ENCODE data around the gene THSD4. TPM values are rescaled to one million over a fixed set of nuclear protein-coding genes. Genes with fewer than 3 reads are reported as not detected.
"Not testable (repeated sequence)": the region's sequence is repeated elsewhere in the genome, so short reads cannot be mapped to it uniquely, and the experiment has no call there.

THSD4 gene
- total and polyA plus RNA-seq, 3 experiments from 2014 or later, result not detected

DNA sequence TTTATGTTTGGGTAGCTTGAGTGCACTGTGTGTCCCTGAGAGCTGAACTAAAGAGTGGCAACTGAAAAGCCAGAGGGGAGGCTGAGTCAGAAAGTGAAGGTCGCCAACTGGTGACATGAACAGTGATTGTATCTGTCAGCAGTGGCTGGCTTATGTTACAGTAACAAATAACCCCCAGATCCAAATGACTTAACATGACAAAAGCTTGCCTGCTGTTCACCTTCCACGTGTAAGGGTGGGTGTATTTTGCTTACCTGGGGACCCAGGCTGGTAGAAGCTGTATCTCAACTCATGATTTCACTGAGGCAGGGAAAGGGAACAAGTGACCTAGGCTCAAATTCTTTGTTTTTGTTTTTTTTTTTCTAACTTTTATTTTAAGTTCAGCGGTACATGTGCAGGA is 147.3 kb downstream of the THSD4 start:
- H3K4me3 Mint-ChIP-seq, result no peak overlapping the region
- H3K27me3 Mint-ChIP-seq, result peaks cover 11 to 21% of the 10 kb centered on the region in 2 donors
- Histone ChIP-seq H3K4me1 (ENCODE audit: insufficient read depth, low read length) (no peaks in the 10 kb centered on the region), H3K9me3 (ENCODE audit: low read length) (no peaks in the 10 kb centered on the region), H3K27me3 (ENCODE audit: insufficient read depth, low read length, poor library complexity, severe bottlenecking) (no peaks in the 10 kb centered on the region), H3K27ac (ENCODE audit: low read depth, low read length) (no peak overlapping the region), H3K4me3 (ENCODE audit: low read length) (no peak overlapping the region), H3K36me3 (ENCODE audit: insufficient read depth, low read length) (no peaks in the 10 kb centered on the region)
- no peak for DNase-seq
- H3K27ac Mint-ChIP-seq, result no peak overlapping the region
- no peaks in the 10 kb centered on the region for H3K36me3 Mint-ChIP-seq
- CTCF ChIA-PET, result no interaction called here
- POLR2A ChIA-PET, result no interaction called here
- peaks cover 0 to 5% (median 0%) of the 10 kb centered on the region in 5 donors for H3K9me3 Mint-ChIP-seq
- no peaks in the 10 kb centered on the region for H3K4me1 Mint-ChIP-seq

DNA sequence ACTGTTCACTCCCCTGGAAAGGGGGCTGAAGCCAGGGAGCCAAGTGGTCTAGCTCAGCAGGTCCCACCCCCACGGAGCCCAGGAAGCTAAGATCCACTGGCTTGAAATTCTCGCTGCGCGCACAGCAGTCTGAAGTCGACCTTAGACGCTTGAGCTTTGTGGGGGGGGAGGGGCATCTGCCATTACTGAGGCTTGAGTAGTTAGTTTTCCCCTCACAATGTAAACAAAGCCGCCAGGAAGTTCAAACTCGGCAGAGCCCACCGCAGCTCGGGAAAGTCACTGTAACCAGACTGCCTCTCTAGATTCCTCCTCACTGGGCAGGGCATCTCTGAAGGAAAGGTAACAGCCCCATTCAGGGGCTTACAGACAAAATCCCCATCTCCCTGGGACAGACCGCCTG is 150.3 kb downstream of the THSD4 start:
- H3K27me3 ChIP-seq (ENCODE audit: insufficient read depth, low read length, poor library complexity, severe bottlenecking); H3K4me1 ChIP-seq (ENCODE audit: insufficient read depth, low read length); POLR2A ChIA-PET; H3K4me3 ChIP-seq (ENCODE audit: low read length); CTCF ChIA-PET; H3K9me3 ChIP-seq (ENCODE audit: low read length); H3K27ac Mint-ChIP-seq; H3K4me3 Mint-ChIP-seq; H3K36me3 Mint-ChIP-seq; DNase-seq; H3K27ac ChIP-seq (ENCODE audit: low read depth, low read length); H3K4me1 Mint-ChIP-seq; H3K36me3 ChIP-seq (ENCODE audit: insufficient read depth, low read length): not testable (repeated sequence)
- H3K27me3 Mint-ChIP-seq, result peaks cover 21% of the 10 kb centered on the region in 2 donors
- H3K9me3 Mint-ChIP-seq, result peaks cover 0 to 10% (median 3%) of the 10 kb centered on the region in 5 donors

- DNase-seq, result no peak
- no peaks in the 10 kb centered on the region for H3K36me3 ChIP-seq (ENCODE audit: insufficient read depth, low read length)
- POLR2A ChIA-PET, result no interaction called here
- no peak overlapping the region for H3K27ac Mint-ChIP-seq
- no peaks in the 10 kb centered on the region for H3K4me1 Mint-ChIP-seq
- no peaks in the 10 kb centered on the region for H3K9me3 ChIP-seq (ENCODE audit: low read length)
- H3K4me1 ChIP-seq (ENCODE audit: insufficient read depth, low read length), result no peaks in the 10 kb centered on the region
- no peaks in the 10 kb centered on the region for H3K36me3 Mint-ChIP-seq
- no peak overlapping the region for H3K4me3 Mint-ChIP-seq
- no peaks in the 10 kb centered on the region for H3K27me3 ChIP-seq (ENCODE audit: insufficient read depth, low read length, poor library complexity, severe bottlenecking)
- peaks cover 0 to 6% (median 3%) of the 10 kb centered on the region in 5 donors for H3K9me3 Mint-ChIP-seq
- no peak overlapping the region for H3K4me3 ChIP-seq (ENCODE audit: low read length)
- CTCF ChIA-PET, result no interaction called here
- H3K27ac ChIP-seq (ENCODE audit: low read depth, low read length), result no peak overlapping the region
- H3K27me3 Mint-ChIP-seq, result peaks cover 8 to 15% of the 10 kb centered on the region in 2 donors
Observed at GRCh38 chr15:71271327-71271726, 156.1 kb downstream of the THSD4 start.

- no peak overlapping the region for H3K27ac ChIP-seq (ENCODE audit: low read depth, low read length)
- ChIA-PET CTCF (no interaction called here), POLR2A (no interaction called here)
- DNase-seq, result no peak
- H3K9me3 ChIP-seq (ENCODE audit: low read length), result no peaks in the 10 kb centered on the region
- H3K27ac Mint-ChIP-seq, result no peak overlapping the region
- H3K36me3 Mint-ChIP-seq, result no peaks in the 10 kb centered on the region
- H3K4me1 ChIP-seq (ENCODE audit: insufficient read depth, low read length), result no peaks in the 10 kb centered on the region
- H3K27me3 ChIP-seq (ENCODE audit: insufficient read depth, low read length, poor library complexity, severe bottlenecking), result no peaks in the 10 kb centered on the region
- no peaks in the 10 kb centered on the region for H3K36me3 ChIP-seq (ENCODE audit: insufficient read depth, low read length)
- H3K27me3 Mint-ChIP-seq, result peaks cover 5 to 10% of the 10 kb centered on the region in 2 donors
- H3K4me3 Mint-ChIP-seq, result no peak overlapping the region
- no peak overlapping the region for H3K4me3 ChIP-seq (ENCODE audit: low read length)
- no peaks in the 10 kb centered on the region for H3K4me1 Mint-ChIP-seq
- peaks cover 0 to 6% (median 3%) of the 10 kb centered on the region in 5 donors for H3K9me3 Mint-ChIP-seq
Observed at GRCh38 chr15:71272932-71273331, 157.7 kb downstream of the THSD4 start.

- H3K27ac ChIP-seq (ENCODE audit: low read depth, low read length), result no peak overlapping the region
- H3K36me3 ChIP-seq (ENCODE audit: insufficient read depth, low read length), result no peaks in the 10 kb centered on the region
- no peaks in the 10 kb centered on the region for H3K4me1 ChIP-seq (ENCODE audit: insufficient read depth, low read length)
- no peak overlapping the region for H3K27ac Mint-ChIP-seq
- no peaks in the 10 kb centered on the region for H3K4me1 Mint-ChIP-seq
- peaks cover 5 to 7% of the 10 kb centered on the region in 2 donors for H3K27me3 Mint-ChIP-seq
- no peak for DNase-seq
- no peaks in the 10 kb centered on the region for H3K9me3 ChIP-seq (ENCODE audit: low read length)
- no peak overlapping the region for H3K4me3 ChIP-seq (ENCODE audit: low read length)
- no peak overlapping the region for H3K4me3 Mint-ChIP-seq
- ChIA-PET CTCF (no interaction called here), POLR2A (no interaction called here)
- H3K27me3 ChIP-seq (ENCODE audit: insufficient read depth, low read length, poor library complexity, severe bottlenecking), result no peaks in the 10 kb centered on the region
- no peaks in the 10 kb centered on the region for H3K36me3 Mint-ChIP-seq
- peaks cover 0 to 6% (median 2%) of the 10 kb centered on the region in 5 donors for H3K9me3 Mint-ChIP-seq
Observed at GRCh38 chr15:71273731-71274447, 158.6 kb downstream of the THSD4 start.

- H3K27me3 ChIP-seq (ENCODE audit: insufficient read depth, low read length, poor library complexity, severe bottlenecking), result no peaks in the 10 kb centered on the region
- peaks cover 5 to 7% of the 10 kb centered on the region in 2 donors for H3K27me3 Mint-ChIP-seq
- no peak overlapping the region for H3K4me3 ChIP-seq (ENCODE audit: low read length)
- DNase-seq, result no peak
- H3K36me3 ChIP-seq (ENCODE audit: insufficient read depth, low read length), result no peaks in the 10 kb centered on the region
- no peak overlapping the region for H3K4me3 Mint-ChIP-seq
- ChIA-PET CTCF (no interaction called here), POLR2A (no interaction called here)
- no peaks in the 10 kb centered on the region for H3K4me1 Mint-ChIP-seq
- H3K4me1 ChIP-seq (ENCODE audit: insufficient read depth, low read length), result no peaks in the 10 kb centered on the region
- H3K9me3 ChIP-seq (ENCODE audit: low read length), result no peaks in the 10 kb centered on the region
- H3K27ac Mint-ChIP-seq, result no peak overlapping the region
- no peak overlapping the region for H3K27ac ChIP-seq (ENCODE audit: low read depth, low read length)
- H3K9me3 Mint-ChIP-seq, result peaks cover 0 to 6% (median 2%) of the 10 kb centered on the region in 5 donors
- no peaks in the 10 kb centered on the region for H3K36me3 Mint-ChIP-seq
Observed at GRCh38 chr15:71274448-71274798, 159.2 kb downstream of the THSD4 start.

DNA sequence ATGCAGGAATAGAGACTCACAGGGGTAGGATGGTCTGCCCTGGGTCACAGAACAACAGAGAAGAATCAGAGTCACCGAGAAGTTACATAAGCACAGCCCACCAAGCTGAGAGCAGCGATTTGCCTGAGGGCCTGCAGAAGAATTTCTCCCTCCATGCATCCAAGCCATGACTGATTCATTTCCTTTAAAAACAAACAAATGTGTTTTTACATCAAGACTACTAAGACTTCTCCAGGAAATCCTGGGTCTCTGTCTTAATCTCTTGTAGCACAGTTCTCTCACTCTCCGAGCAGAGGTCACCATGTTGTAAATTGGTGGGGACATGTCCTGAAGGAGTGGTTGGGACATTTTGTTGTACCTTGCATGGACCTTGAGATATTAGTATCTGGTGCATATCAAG is 159.8 kb downstream of the THSD4 start:
- no peaks in the 10 kb centered on the region for H3K4me1 ChIP-seq (ENCODE audit: insufficient read depth, low read length)
- peaks cover 0 to under 1% (median 0%) of the 10 kb centered on the region in 5 donors for H3K9me3 Mint-ChIP-seq
- H3K27me3 ChIP-seq (ENCODE audit: insufficient read depth, low read length, poor library complexity, severe bottlenecking), result no peaks in the 10 kb centered on the region
- H3K9me3 ChIP-seq (ENCODE audit: low read length), result no peaks in the 10 kb centered on the region
- H3K4me3 ChIP-seq (ENCODE audit: low read length), result no peak overlapping the region
- no peak overlapping the region for H3K27ac Mint-ChIP-seq
- no peaks in the 10 kb centered on the region for H3K36me3 Mint-ChIP-seq
- H3K4me1 Mint-ChIP-seq, result no peaks in the 10 kb centered on the region
- no peaks in the 10 kb centered on the region for H3K36me3 ChIP-seq (ENCODE audit: insufficient read depth, low read length)
- H3K27me3 Mint-ChIP-seq, result peaks cover 3 to 7% of the 10 kb centered on the region in 2 donors
- H3K27ac ChIP-seq (ENCODE audit: low read depth, low read length), result no peak overlapping the region
- no peak overlapping the region for H3K4me3 Mint-ChIP-seq
- DNase-seq, result no peak
- ChIA-PET POLR2A (no interaction called here), CTCF (no interaction called here)

DNA sequence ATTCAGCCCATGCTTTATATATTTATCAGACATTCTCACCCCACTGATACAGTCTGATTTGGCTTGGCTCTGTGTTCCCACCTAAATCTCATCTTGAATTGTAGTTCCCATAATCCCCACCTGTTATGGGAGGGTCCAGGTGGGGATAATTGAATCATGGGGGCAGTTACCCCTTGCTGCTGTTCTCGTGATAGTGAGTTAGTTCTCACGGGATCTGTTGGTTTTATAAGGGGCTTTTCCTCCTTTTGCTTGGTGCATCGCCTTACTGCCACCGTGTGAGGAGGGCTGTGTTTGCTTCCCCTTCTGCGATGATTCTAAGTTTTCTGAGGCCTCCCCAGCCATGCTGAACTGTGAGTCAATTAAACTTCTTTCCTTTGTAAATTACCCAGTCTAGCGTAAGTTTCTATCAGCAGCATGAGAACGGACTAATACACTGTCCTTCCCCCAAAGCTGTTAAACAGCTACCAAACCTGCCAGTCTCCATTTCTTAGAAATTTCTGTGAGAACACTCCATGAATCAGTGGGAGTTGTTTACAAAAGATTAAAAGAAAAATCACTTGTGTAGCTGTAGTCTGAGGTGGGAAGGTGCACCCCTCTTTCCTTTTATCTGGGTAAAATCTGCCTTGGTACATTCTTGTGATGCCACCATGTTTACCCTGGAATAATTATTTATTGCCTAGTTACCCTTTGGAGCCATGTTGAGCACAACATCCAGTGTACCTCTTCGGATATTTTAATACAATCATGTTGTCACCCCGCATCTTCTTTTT is 160.5 kb downstream of the THSD4 start:
- CTCF ChIA-PET, result no interaction called here

More for the DNA sequence above, 160.5 kb downstream of the THSD4 start:
- Histone ChIP-seq H3K27me3 (ENCODE audit: insufficient read depth, low read length, poor library complexity, severe bottlenecking) (no peaks in the 10 kb centered on the region), H3K27ac (ENCODE audit: low read depth, low read length) (no peak overlapping the region), H3K4me3 (ENCODE audit: low read length) (no peak overlapping the region), H3K36me3 (ENCODE audit: insufficient read depth, low read length) (no peaks in the 10 kb centered on the region), H3K9me3 (ENCODE audit: low read length) (no peaks in the 10 kb centered on the region), H3K4me1 (ENCODE audit: insufficient read depth, low read length) (no peaks in the 10 kb centered on the region)
- Mint-ChIP-seq H3K27me3 (peaks cover 3 to 6% of the 10 kb centered on the region in 2 donors), H3K9me3 (no peaks in the 10 kb centered on the region), H3K4me3 (no peak overlapping the region), H3K27ac (no peak overlapping the region), H3K36me3 (no peaks in the 10 kb centered on the region), H3K4me1 (no peaks in the 10 kb centered on the region)
- DNase-seq, result no peak
- POLR2A ChIA-PET, result no interaction called here

Measured in CD8-positive, alpha-beta memory T cell (primary cell).